HS-5 (cell line): ENCODE results near the gene DNAJB13.
"Not testable (repeated sequence)": the region's sequence is repeated elsewhere in the genome, so short reads cannot be mapped to it uniquely, and the experiment has no call there.

Source experiments
- DNase-seq: peaks from one replicate; pipeline ENCODE4 v3.0.0-alpha.2; 2012; ENCODE audit warnings: low read depth

Gene DNAJB13

GRCh38 chr11:73950869-73951710, at the start of gene DNAJB13:
Gene DNAJB13, plus strand, starts transcription at chr11:73951026. Its CDS starts 44 bp downstream, at chr11:73951070.
- no peak for DNase-seq

- no peak for DNase-seq
These were observed 48.5 kb upstream of the DNAJB13 start for GRCh38 chr11:73902303-73902702.

- peak; percentile 38 for DNase-seq
These were observed 43.6 kb upstream of the DNAJB13 start for GRCh38 chr11:73907191-73907590.

DNA sequence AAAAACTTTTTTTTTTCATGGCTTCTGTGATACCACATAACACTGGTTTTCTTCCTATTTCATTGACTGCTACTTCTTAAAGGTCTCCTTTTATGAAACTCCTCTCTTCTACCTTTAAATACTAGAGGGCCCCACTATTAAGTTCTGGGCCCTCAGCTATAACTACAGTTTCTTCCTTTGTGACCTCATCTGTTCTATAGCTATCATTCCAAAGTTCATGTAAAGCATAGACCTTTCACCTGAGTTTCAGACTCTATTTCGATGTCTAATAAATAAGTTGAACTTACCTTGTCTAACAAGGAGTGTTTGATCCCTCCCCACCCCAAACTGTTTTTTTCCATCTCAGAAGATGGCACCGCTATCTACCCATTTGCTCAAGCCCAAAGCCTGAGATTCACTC, 38.8 kb upstream of the DNAJB13 start:
- no peak for DNase-seq

- no peak for DNase-seq
These were observed 37.4 kb upstream of the DNAJB13 start for GRCh38 chr11:73913472-73913871.

DNA sequence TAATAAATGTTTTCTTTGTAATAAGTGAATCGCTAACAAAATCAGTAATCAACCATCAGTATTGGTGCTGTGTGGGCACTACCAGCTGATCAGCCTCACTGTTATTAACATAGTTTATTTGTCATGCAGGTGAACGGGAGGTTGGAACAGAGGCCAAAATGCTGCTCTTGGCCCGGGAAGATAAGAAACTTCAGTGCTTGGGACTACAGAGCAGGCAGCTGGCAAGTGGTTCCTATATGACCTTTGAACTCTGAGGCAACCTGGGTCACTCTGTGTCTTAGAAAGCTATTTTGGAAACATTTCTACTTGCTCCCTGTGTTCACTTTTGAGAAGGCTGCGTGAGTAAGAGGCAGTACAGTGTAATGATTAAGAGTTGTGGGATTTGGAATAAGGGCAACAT, 36.5 kb upstream of the DNAJB13 start:
- DNase-seq, result no peak

- DNase-seq, result no peak
These were observed 34.4 kb upstream of the DNAJB13 start for GRCh38 chr11:73916435-73916834.

DNA sequence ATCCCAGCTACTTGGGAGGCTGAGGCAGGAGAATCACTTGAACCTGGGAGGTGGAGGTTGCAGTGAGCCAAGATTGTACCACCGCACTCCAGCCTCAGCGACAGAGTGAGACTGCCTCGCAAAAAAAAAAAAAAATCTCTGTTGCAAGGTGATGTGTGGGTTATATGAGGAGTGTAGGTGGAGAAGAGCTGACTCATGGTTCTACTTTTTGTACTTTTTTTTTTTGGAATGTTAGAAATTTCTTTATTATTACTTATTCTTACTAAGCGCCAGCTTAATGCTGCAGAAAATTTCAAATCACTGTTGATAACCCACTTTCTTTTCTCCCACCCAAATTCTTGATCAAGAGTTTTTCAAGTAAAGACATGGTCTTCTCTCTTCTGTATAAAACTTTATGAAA, 29.6 kb upstream of the DNAJB13 start:
- DNase-seq, result no peak

GRCh38 chr11:73929388-73929787, 21.4 kb upstream of the DNAJB13 start:
- DNase-seq, result no peak

GRCh38 chr11:73931039-73931645, 19.7 kb upstream of the DNAJB13 start:
- peak; percentile 16 for DNase-seq

- no peak for DNase-seq
These were observed 18.9 kb upstream of the DNAJB13 start for GRCh38 chr11:73931951-73932350.

- no peak for DNase-seq
These were observed 18.0 kb upstream of the DNAJB13 start for GRCh38 chr11:73932781-73933180.

DNA sequence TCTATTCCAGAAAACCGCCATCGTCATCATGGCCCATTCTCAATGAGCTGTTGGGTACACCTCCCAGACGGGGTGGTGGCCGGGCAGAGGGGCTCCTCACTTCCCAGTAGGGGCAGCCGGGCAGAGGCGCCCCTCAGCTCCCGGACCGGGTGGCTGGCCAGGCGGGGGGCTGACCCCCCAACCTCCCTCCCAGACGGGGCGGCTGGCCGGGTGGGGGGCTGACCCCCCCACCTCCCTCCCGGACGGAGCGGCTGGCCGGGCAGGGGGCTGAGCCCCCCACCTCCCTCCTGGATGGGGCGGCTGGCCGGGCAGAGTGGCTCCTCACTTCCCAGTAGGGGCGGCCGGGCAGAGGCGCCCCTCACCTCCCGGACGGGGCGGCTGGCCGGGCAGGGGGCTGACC, 14.8 kb upstream of the DNAJB13 start:
- not testable (repeated sequence) for DNase-seq

DNA sequence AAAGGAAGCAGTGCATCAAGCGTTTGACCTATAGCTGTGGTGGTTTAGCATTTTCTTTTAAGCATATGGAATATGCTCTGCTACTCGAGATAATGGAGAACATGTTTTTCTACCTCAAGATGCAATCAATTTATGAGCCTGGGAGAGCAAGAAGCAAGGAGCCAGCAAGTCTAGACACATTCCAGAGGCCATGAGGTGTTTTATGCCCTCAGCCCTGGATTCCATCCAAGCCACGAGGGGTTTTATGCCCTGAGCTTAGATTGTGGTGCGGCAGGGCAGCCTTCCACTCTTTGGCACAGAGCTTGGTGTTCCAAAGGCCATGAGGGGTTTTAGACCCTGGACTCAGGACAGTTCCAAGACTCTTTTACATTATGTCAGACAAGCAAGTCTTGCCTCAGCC, 11.7 kb upstream of the DNAJB13 start:
- DNase-seq, result no peak

DNA sequence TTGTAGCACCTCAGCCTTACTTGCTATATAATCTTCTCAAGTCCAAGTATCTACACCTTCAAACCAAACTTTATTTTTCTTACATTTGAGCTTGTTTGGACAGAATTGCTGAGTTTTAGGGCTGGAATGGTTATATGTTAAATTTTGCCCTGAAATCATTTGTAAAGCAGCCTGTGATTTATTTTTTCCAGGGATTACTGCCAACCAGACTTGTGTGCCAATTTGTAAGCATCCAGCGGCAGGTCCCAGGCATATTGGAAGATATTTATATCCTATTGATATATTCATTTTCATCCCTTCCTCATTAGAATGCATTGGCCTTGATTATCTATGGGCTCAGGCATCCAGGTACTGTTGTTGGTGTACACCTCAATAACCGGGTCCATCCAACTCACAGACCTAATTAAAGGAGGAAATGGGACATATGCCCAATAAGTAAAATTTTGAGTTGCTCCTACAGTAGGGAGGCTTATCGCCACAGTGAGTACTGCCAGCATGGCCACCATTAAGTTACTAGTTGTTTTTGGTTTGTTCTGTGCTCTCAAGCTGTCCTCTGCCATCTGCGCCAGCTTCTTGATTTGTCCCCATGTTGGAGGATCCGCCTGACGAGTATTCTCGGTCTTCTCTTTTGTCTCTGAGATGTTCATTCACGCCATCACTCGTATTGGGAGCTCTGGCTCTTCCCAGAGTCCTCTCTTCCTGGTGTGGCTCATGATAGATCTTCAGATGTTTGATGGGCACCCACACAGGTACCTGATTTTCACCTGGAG, 9.8 kb upstream of the DNAJB13 start:
- DNase-seq, result no peak

GRCh38 chr11:73942010-73942409, 8.8 kb upstream of the DNAJB13 start:
- no peak for DNase-seq

DNA sequence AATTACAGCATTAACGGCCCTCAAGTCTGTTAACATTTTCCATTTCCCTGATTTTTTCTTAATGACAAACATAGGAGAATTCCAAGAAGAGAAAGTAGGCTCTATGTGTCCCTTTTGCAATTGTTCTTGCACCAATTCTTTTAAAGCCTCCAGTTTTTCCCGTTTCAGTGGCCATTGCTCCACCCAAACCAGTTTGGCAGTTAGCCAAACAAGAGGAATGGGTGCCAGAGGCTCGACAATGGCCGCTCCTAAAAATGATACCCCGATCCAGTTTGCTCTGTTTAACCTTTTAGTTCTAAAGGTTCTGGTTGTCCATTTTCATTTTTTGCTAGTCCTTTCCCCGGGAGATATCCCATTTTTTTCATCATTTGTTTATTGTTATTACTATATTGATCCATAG, 6.7 kb upstream of the DNAJB13 start:
- no peak for DNase-seq

DNA sequence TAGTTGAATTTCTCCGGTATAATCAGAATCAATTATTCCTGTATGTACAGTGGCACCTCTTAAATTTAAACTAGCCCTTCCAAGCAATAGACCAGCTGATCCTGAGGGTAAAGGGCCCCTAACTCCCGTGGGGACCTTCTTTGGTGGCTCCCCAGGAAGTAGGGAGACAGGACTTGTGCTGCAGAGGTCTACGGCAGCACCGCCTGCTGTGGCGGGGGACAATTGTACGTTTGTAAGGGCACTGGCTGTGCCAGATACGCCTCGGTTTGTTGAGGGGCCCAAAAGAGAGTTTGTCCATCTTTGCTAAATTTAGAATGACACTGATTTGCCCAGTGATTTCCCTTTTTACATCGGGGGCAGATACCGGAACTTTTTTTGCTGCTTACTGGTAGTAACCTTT, 5.9 kb upstream of the DNAJB13 start:
- no peak for DNase-seq

DNA sequence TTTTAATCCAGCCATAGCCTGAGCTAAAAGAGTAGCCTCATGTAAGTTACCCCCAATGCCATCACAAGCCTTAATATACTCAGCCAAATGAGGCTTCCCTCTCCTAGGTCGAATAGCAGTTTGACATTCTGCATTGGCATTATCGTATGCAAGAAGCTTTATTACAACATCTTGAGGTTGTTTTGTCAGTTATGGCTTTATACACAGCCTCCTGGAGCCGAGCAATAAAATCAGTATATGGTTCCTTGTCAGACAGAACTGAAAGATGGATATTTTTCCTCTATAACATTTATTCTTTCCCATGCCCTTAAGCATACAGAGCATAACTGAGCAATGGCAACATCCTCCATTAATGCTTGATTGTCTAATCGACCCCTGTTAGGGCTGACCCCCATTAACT, 5.4 kb upstream of the DNAJB13 start:
- no peak for DNase-seq

- no peak for DNase-seq
These were observed 3.9 kb upstream of the DNAJB13 start for GRCh38 chr11:73946798-73947458.

GRCh38 chr11:73949246-73949645, 1.6 kb upstream of the DNAJB13 start:
- DNase-seq, result no peak

GRCh38 chr11:73949912-73950311, 914 bp upstream of the DNAJB13 start:
- DNase-seq, result no peak
